IMR-90 (cell line): Measurements from ENCODE around the gene PAWR. TPM values are rescaled to one million over a fixed set of nuclear protein-coding genes. Genes with fewer than 3 reads are reported as not detected.

Experiments used
- ATAC-seq: fragments of 200-7000 bp; cut with Tn5 transposase; 2 replicates; pipeline ENCODE4 v1.9.1; 2020; ENCODE audit warnings: low read depth, mild to moderate bottlenecking, moderate library complexity
- BruUV-seq: library from RNA; stranded (reverse); fragments of 400-500 nt; replicated peaks from 2 replicates; lab custom pipeline; 2021; lab: Mats Ljungman, UMichigan
- CTCF ChIA-PET: fragments of 300-600 bp; formaldehyde crosslinking; extraction: SDS; loops from one replicate; lab custom pipeline; 2021; ENCODE audit warnings: antibody characterized with exemption; lab: Yijun Ruan, JAX
- POLR2A ChIA-PET: fragments of 300-600 bp; sonication (Branson Sonifier 250); formaldehyde crosslinking; loops from one replicate; lab custom pipeline; 2022; ENCODE audit warnings: antibody characterized with exemption; ENCODE audit not compliant: unreplicated experiment; lab: Charles Lee
- DNase-seq: peaks from one replicate; pipeline ENCODE4 v3.0.0; 2013
- H2AFZ ChIP-seq: replicated peaks from 2 replicates; pipeline ENCODE3; 2013; ENCODE audit warnings: low read length, mild to moderate bottlenecking; ENCODE audit not compliant: poor library complexity
- H2AK5ac ChIP-seq: 2 replicates; pipeline ENCODE4 v1.6.1; 2013; ENCODE audit warnings: low read depth, low read length, inconsistent platforms
- H2AK9ac ChIP-seq: replicated peaks from 2 replicates; pipeline ENCODE3; 2013; ENCODE audit warnings: mild to moderate bottlenecking, low read depth, low read length, moderate library complexity; ENCODE audit not compliant: poor library complexity
- H2BK120ac ChIP-seq: 2 replicates; pipeline ENCODE4 v1.6.1; 2013; ENCODE audit warnings: low read depth, low read length, inconsistent platforms
- H2BK15ac ChIP-seq: 3 replicates; pipeline ENCODE4 v1.6.1; 2013; ENCODE audit warnings: low read depth, low read length, inconsistent platforms
- H2BK20ac ChIP-seq: 2 replicates; pipeline ENCODE4 v1.6.1; 2013; ENCODE audit warnings: low read depth, mild to moderate bottlenecking, inconsistent platforms, low read length, moderate library complexity
- H2BK5ac ChIP-seq: 2 replicates; pipeline ENCODE4 v1.6.1; 2013; ENCODE audit warnings: mild to moderate bottlenecking, low read depth, low read length, inconsistent platforms; ENCODE audit not compliant: poor library complexity, severe bottlenecking
- H3K14ac ChIP-seq: replicated peaks from 2 replicates; pipeline ENCODE4 v1.6.1; 2013; ENCODE audit warnings: low read depth, low read length, inconsistent platforms
- H3K18ac ChIP-seq: 2 replicates; pipeline ENCODE4 v1.6.1; 2013; ENCODE audit warnings: low read depth, low read length, control low read depth
- H3K23ac ChIP-seq: 2 replicates; pipeline ENCODE4 v1.6.1; 2013; ENCODE audit warnings: low read depth, low read length, inconsistent platforms
- H3K27ac ChIP-seq: 2 replicates; pipeline ENCODE4 v1.5.1; 2013; ENCODE audit warnings: mild to moderate bottlenecking, control low read depth, low read length; ENCODE audit not compliant: insufficient read depth
- H3K27me3 ChIP-seq: 2 replicates; pipeline ENCODE4 v1.6.1; 2013; ENCODE audit warnings: low read length; ENCODE audit not compliant: control insufficient read depth, insufficient read depth
- H3K36me3 ChIP-seq: 2 replicates; pipeline ENCODE4 v1.6.1; 2013; ENCODE audit warnings: low read length, mixed read lengths; ENCODE audit not compliant: control insufficient read depth, insufficient read depth
- H3K4ac ChIP-seq: 2 replicates; pipeline ENCODE4 v1.6.1; 2013; ENCODE audit warnings: low read depth, low read length, inconsistent platforms
- H3K4me1 ChIP-seq: 2 replicates; pipeline ENCODE4 v1.6.1; 2013; ENCODE audit warnings: low read length, mixed read lengths; ENCODE audit not compliant: control insufficient read depth, insufficient read depth
- H3K4me2 ChIP-seq: 2 replicates; pipeline ENCODE4 v1.6.1; 2013; ENCODE audit warnings: low read depth, mild to moderate bottlenecking, control low read depth, low read length, moderate library complexity
- H3K4me3 ChIP-seq: 2 replicates; pipeline ENCODE4 v1.5.1; 2013; ENCODE audit warnings: low read depth, mild to moderate bottlenecking, control low read depth, low read length, moderate library complexity; ENCODE audit not compliant: insufficient read depth
- H3K56ac ChIP-seq: 2 replicates; pipeline ENCODE4 v1.6.1; 2013; ENCODE audit warnings: low read length, inconsistent platforms; ENCODE audit not compliant: insufficient read depth; ENCODE audit errors: extremely low read depth
- H3K79me1 ChIP-seq, 2 experiments: 2 replicates each; pipeline ENCODE4 v1.6.1; 2013; ENCODE audit warnings: low read length in 2 of 2, inconsistent platforms in 1 of 2, low read depth in 1 of 2
- H3K9ac ChIP-seq: 2 replicates; pipeline ENCODE4 v1.6.1; 2013; ENCODE audit warnings: low read depth, low read length, control low read depth
- H3K9me1 ChIP-seq: 2 replicates; pipeline ENCODE4 v1.6.1; 2013; ENCODE audit warnings: low read length, inconsistent platforms; ENCODE audit not compliant: insufficient read depth
- H3K9me3 ChIP-seq: 2 replicates; pipeline ENCODE4 v1.6.1; 2013; ENCODE audit warnings: low read length; ENCODE audit not compliant: control insufficient read depth, insufficient read depth
- H4K20me1 ChIP-seq: 2 replicates; pipeline ENCODE4 v1.6.1; 2013; ENCODE audit warnings: low read length, inconsistent platforms; ENCODE audit not compliant: insufficient read depth
- H4K5ac ChIP-seq: 2 replicates; pipeline ENCODE4 v1.6.1; 2013; ENCODE audit warnings: mild to moderate bottlenecking, low read depth, low read length, control low read depth
- H4K8ac ChIP-seq, 2 experiments: 2 replicates each; pipeline ENCODE4 v1.6.1; 2013; ENCODE audit warnings: low read depth in 2 of 2, low read length in 2 of 2, control low read depth in 1 of 2, inconsistent platforms in 1 of 2
- H4K91ac ChIP-seq: 2 replicates; pipeline ENCODE4 v1.6.1; 2013; ENCODE audit warnings: low read depth, low read length, inconsistent platforms; ENCODE audit not compliant: insufficient read depth
- BHLHE40 ChIP-seq: fragments of 150-350 bp; IDR thresholded peaks from 2 replicates; pipeline ENCODE4 v1.6.1; 2016; ENCODE audit warnings: mild to moderate bottlenecking, low read depth, low read length
- CEBPB ChIP-seq: IDR thresholded peaks from 2 replicates; pipeline ENCODE4 v1.6.1; 2012; ENCODE audit warnings: low read depth, low read length, improper control_type of control experiment
- MAFK ChIP-seq: IDR thresholded peaks from 2 replicates; pipeline ENCODE4 v1.6.1; 2012; ENCODE audit warnings: low read depth, low read length, improper control_type of control experiment
- POLR2A ChIP-seq: IDR thresholded peaks from 2 replicates; pipeline ENCODE4 v1.6.1; 2012; ENCODE audit warnings: mild to moderate bottlenecking, low read depth, low read length
- RCOR1 ChIP-seq: IDR thresholded peaks from 2 replicates; pipeline ENCODE4 v1.6.1; 2012; ENCODE audit warnings: mild to moderate bottlenecking, low read length, improper control_type of control experiment; ENCODE audit not compliant: insufficient replicate concordance
- SMC3 ChIP-seq: fragments of 150-350 bp; IDR thresholded peaks from 2 replicates; pipeline ENCODE4 v1.6.1; 2016; ENCODE audit warnings: low read depth, mild to moderate bottlenecking, antibody characterized with exemption, low read length, moderate library complexity
- WGBS, 2 experiments: methylation state at CpG; one replicate each; pipeline versions ENCODE4 v1.1.5 to v1.1.7; 2013; ENCODE audit warnings: missing lambda C conversion rate in 2 of 2; ENCODE audit not compliant: insufficient read length in 1 of 2; ENCODE audit errors: extremely low coverage in 2 of 2; 5-methylcytosine and 5-hydroxymethylcytosine counted together
- dilution Hi-C: fragments of 300-500 bp; cut with HindIII; formaldehyde crosslinking; loops from one replicate; pipeline ENCODE4 v1.14.3; 2018; ENCODE audit warnings: low sequenced_read_pairs; ENCODE audit not compliant: unreplicated experiment
- in situ Hi-C: fragments of 300-500 bp; cut with MboI; formaldehyde crosslinking; loops from 3 replicates; pipeline ENCODE4 v1.14.3; 2019; ENCODE audit warnings: low sequenced_read_pairs, inconsistent platforms, mixed read lengths
- intact Hi-C: fragments of 100-400 bp; cut with micrococcal nuclease; formaldehyde crosslinking; loops from 2 replicates; pipeline ENCODE4 v1.10.0; 2022
- polyA plus RNA-seq, 3 experiments: library from polyadenylated mRNA; depleted of rRNA; stranded (reverse); fragments of >200 nt; gene quantifications; 2 replicates each; pipeline ENCODE4 v1.2.3, GENCODE V29; 2012; ENCODE audit warnings: low replicate concordance in 1 of 3
- total RNA-seq: library from RNA; depleted of rRNA; stranded (reverse); fragments of >200 nt; gene quantifications from 2 replicates; pipeline ENCODE4 v1.2.3, GENCODE V29; 2012

PAWR gene
- total and polyA plus RNA-seq, 2 of the 4 experiments (the other 2 are of a cell fraction), result 13.2 to 13.6 TPM

GRCh38 chr12:79677672-79678071 is 13.1 kb downstream of the PAWR start:
- BruUV-seq, result no TSS peak
- Histone ChIP-seq H3K4me1 (no peaks in the 10 kb centered on the region), H3K4ac (no peak overlapping the region), H3K18ac (no peak overlapping the region), H2AFZ (no peak overlapping the region), H3K36me3 (no peaks in the 10 kb centered on the region), H3K27ac (no peak overlapping the region), H2BK5ac (no peak overlapping the region), H3K14ac (no peak overlapping the region), H3K79me1 (peaks cover 10 to 62% of the 10 kb centered on the region in 2 experiments; a peak in 3 of 4 replicates), H3K9ac (no peak overlapping the region), H2AK9ac (no peak overlapping the region), H4K5ac (no peak overlapping the region), H4K20me1 (peaks cover 26% of the 10 kb centered on the region; the same call in 1 of the 2 replicates), H3K23ac (no peak overlapping the region), H3K9me3 (peaks cover 2% of the 10 kb centered on the region; the same call in 1 of the 2 replicates), H4K8ac (no peak overlapping the region), H3K9me1 (peaks cover 3% of the 10 kb centered on the region), H3K56ac (no peak overlapping the region), H4K91ac (no peak overlapping the region), H3K27me3 (no peaks in the 10 kb centered on the region), H2AK5ac (no peak overlapping the region), H2BK20ac (no peak overlapping the region), H3K4me3 (no peak overlapping the region), H3K4me2 (no peak overlapping the region), H2BK120ac (no peak overlapping the region), H2BK15ac (no peak overlapping the region)
- no CpG with 5 or more reads among the region's 2 CpGs for WGBS, 2 experiments
- intact Hi-C loops, result no loop called here
- CTCF ChIA-PET, result no interaction called here
- dilution Hi-C loops, result no loop called here
- ATAC-seq (no peak), DNase-seq (no peak)
- POLR2A ChIA-PET, result no interaction called here
- TF ChIP-seq SMC3, result no peak
- no peak for TF ChIP-seq BHLHE40
- no peak for TF ChIP-seq RCOR1
- TF ChIP-seq POLR2A, result no peak
- no peak for TF ChIP-seq MAFK
- TF ChIP-seq CEBPB, result no peak
- in situ Hi-C loops, result no loop called here
